GM13977 (cell line): ENCODE results near the gene GPHB5.

Source experiments
- DNase-seq: peaks from one replicate; pipeline ENCODE4 v3.0.0; 2012; ENCODE audit warnings: low spot score
- in situ Hi-C: fragments of 300-500 bp; cut with MboI; formaldehyde crosslinking; loops from one replicate; pipeline ENCODE4 v1.12.0; 2022; ENCODE audit warnings: low sequenced_read_pairs, low pct_unique_long_range_greater_than_20kb, mixed read lengths, inconsistent platforms; ENCODE audit not compliant: unreplicated experiment
- TF ChIP-seq, protein P1 (sequence below): IDR thresholded peaks from 2 replicates; pipeline ENCODE4 v1.5.1; 2012; ENCODE audit warnings: mild to moderate bottlenecking, control low read depth; ENCODE audit not compliant: insufficient read depth; ENCODE audit errors: extremely low read depth, missing control alignments

The GPHB5 gene

GRCh38 chr14:63297372-63298063 is 21.2 kb downstream of the GPHB5 start:
- in situ Hi-C loops: no loop called here

DNA sequence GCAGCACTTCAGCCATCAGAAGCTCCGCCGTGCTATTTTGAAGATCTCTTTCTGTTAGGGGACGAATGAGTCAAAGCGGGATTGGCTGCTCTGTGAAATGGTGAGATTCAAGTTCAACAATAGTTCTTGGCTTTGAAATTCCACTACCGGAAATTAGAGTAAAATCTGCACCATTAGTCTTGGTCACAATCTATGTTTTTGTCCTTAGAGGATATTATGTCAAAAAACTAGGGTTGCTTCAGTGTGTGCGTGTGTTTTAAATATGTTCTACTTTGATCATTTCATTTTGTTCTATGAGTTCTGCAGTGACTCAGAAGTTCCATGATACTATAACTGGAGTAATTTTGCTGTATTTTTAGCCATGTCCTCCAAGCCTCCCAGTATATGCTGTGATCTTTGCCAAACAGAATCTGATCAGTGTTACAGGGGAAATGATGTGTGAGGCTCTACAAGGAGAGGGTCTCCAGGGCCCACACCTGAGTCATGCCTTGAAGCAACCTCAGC is 22.6 kb downstream of the GPHB5 start:
- DNase-seq: no peak
- in situ Hi-C loops: no loop called here
- TF ChIP-seq, protein P1, sequence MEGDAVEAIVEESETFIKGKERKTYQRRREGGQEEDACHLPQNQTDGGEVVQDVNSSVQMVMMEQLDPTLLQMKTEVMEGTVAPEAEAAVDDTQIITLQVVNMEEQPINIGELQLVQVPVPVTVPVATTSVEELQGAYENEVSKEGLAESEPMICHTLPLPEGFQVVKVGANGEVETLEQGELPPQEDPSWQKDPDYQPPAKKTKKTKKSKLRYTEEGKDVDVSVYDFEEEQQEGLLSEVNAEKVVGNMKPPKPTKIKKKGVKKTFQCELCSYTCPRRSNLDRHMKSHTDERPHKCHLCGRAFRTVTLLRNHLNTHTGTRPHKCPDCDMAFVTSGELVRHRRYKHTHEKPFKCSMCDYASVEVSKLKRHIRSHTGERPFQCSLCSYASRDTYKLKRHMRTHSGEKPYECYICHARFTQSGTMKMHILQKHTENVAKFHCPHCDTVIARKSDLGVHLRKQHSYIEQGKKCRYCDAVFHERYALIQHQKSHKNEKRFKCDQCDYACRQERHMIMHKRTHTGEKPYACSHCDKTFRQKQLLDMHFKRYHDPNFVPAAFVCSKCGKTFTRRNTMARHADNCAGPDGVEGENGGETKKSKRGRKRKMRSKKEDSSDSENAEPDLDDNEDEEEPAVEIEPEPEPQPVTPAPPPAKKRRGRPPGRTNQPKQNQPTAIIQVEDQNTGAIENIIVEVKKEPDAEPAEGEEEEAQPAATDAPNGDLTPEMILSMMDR: no peak

More at GRCh38 chr14:63297372-63298063, 21.2 kb downstream of the GPHB5 start:
- TF ChIP-seq, protein P1: no peak
- no peak for DNase-seq

GRCh38 chr14:63295231-63295685 is 23.5 kb downstream of the GPHB5 start:
- in situ Hi-C loops: no loop called here
- TF ChIP-seq, protein P1: no peak
- DNase-seq: no peak

- DNase-seq: no peak
- in situ Hi-C loops: no loop called here
- TF ChIP-seq, protein P1: no peak
These were observed 25.9 kb downstream of the GPHB5 start for GRCh38 chr14:63292805-63293204.

- no peak for DNase-seq
- in situ Hi-C loops: no loop called here
- TF ChIP-seq, protein P1: no peak
These were observed 27.8 kb downstream of the GPHB5 start for GRCh38 chr14:63290741-63291430.

DNA sequence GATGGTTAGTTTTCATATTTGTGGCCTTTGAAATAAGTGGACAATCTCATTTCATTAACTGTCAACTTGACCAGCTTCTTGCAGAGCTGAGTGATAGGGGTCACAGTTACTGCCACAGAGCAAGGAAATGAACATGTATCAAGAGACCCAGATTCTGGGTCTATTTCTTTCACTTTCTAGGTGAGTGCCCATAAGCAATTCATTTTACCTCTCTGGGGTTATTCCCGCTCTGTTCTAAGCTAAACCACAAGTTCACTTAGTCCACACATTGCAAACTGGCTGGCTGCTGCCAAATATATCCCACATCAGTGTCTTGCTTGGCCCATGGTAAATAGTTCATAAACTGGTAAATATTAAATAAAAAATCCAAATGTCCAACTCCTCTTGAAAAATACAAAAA is 29.9 kb downstream of the GPHB5 start:
- DNase-seq: no peak
- TF ChIP-seq, protein P1: no peak
- in situ Hi-C loops: no loop called here
